GM18505 (cell line): ENCODE measurements around the gene PDE11A.

Experiments
- ATAC-seq: cut with Tn5 transposase; IDR thresholded peaks from one replicate; pipeline ENCODE4 v1.9.1; 2021; ENCODE audit not compliant: unreplicated experiment
- POLR2A ChIP-seq: IDR thresholded peaks from 4 replicates; pipeline ENCODE4 v1.6.1; 2011; ENCODE audit warnings: borderline replicate concordance; ENCODE audit not compliant: insufficient read depth, insufficient read length; ENCODE audit errors: extremely low read depth

Gene PDE11A

DNA sequence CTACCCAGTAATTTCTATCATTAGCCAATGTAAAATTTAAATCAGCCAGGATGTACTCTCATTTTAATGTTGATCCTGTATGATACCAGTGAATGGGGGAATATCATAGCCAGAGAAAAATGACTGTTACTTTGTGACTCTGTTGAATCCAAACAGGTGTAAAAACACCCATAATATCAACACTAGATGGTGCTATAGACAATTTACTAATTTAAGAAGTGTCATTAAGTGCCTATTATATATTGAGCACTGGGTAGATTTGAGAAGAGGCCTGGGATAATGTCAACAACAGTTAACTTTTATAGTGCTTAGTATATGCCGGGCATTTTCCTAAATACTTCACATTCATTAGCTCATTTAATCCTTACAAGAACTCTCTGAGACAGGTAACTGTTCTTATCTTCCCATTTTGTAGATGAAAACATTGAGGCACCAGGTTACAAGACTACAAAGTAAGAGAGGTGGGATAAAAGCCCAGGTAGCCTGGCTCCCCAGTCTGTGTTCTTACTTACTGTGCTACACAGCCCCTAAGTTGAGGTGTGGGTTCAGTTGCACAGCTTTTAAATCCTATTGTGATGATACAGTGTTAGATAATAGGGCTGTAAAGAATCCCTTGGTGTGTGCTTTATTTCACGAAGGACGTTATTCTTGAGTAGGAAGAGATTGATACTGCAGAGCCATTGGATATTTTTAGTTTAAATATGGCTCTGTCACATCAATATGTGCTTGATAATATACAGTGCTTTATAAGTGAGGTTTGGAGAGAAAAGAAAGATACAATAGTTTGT lies 354.6 kb downstream of the PDE11A start:
- ATAC-seq: no peak
- TF ChIP-seq POLR2A: no peak

DNA sequence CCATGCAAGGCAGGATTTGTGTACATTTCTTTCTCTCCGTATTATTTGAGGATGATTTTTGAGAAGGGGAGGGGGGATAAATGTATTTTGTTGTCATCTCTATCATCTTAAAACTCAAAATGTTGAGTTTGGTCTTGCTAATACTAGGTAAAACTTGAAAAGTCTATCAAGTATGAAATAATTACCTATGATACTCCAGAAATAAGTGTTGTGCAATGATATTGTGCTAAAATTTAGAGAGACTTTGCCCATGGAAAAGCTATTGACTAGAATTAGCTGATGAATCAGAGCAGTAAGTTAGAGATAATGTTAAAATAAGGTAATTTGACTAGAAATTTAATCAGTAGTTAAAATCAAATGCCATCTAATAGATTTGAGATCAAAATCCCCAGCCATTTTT lies 356.1 kb downstream of the PDE11A start:
- no peak for ATAC-seq
- TF ChIP-seq POLR2A: no peak

DNA sequence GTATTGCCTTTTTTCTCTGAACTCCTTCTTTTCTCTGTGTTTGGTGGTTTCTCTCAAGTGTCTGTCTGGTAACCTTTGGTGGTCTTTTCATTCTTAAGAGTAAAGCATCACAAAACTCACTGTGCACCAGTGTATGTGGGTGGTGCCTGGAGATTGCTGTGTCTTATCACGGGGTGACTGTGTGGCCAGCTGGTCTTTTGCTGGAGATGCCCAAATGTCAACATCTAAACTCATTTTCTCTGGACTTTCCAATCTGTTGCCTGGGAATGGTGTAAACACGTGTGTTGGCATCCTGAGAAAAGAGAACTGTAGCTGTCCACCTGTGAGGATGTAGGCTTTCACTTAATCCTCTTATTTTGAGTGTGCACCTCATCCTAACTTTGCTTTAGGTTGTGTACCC lies 356.8 kb downstream of the PDE11A start:
- no peak for TF ChIP-seq POLR2A
- no peak for ATAC-seq

DNA sequence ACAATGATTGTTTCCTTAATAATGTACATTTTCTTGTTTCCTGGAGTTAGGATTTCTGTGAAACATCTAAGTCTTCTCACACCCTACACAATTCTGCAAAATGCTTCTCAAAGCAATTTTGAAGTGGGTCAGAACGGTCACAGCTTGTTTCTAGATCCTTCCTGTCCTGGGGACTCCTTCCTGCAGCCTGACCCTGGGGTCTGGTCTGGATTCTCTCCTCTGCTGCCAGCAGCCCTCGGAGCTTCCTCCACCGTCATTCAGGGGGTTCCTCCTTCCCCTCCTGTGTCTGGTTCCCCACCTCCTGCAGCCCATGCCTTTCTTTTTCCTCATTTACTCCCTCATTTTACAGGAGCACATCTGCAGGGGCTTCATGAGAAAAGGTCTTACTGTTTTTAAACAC lies 357.9 kb downstream of the PDE11A start:
- TF ChIP-seq POLR2A: no peak
- no peak for ATAC-seq

DNA sequence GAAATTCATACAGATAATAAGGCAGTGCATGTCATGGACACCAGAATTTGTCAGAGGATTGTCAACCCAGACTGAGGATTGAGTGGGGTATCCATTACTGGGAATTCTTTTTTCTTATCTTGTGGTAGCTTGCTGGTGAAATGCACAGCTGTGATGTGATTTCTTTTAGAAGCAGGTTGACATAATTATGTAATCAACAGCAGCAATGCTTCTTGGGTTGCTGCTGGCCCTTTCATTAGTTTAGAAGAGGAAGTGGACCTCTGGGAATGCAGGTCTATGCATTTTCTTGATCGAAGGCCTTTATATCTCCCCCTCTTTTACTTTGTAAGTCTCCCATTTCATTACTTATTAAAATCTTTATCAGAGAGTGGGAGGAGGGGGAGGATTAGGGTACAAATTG lies 360.1 kb downstream of the PDE11A start:
- no peak for ATAC-seq
- no peak for TF ChIP-seq POLR2A

DNA sequence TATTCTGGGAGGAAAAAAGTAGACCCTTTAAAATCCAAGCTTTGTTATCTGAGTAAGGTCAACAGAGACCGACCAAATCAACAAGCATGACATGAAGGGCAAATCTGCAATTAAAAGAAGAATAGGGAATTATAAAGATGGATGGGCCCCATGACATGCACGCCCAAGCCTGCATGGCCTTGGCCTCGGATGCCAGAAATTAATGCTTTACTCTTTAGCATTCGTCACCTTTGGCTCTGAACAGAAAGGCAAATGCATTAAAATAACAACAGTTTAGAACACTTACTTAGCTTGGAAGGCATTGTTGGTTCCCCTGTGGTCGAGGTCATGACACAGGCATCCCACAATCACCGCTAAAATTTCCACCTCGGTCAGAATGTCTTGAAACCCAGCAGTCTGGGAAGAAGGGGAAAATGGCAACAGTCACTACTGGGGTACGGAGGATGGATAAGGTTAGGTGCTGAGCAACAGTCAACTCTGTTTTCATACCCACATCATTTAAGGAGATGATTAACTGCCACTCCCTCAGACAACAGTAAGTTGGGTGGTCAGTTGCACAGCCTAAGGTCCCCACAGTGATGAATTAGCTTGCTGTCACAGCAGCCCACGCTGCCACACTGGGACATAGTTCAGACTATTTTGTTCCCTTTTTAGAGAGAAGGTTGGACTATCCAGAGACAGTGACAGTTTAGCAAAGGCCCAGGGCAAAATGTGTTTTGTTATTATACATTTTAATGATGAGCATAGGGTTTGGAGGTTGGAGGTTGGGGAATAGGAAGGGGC lies 360.9 kb downstream of the PDE11A start:
- no peak for TF ChIP-seq POLR2A
- no peak for ATAC-seq

DNA sequence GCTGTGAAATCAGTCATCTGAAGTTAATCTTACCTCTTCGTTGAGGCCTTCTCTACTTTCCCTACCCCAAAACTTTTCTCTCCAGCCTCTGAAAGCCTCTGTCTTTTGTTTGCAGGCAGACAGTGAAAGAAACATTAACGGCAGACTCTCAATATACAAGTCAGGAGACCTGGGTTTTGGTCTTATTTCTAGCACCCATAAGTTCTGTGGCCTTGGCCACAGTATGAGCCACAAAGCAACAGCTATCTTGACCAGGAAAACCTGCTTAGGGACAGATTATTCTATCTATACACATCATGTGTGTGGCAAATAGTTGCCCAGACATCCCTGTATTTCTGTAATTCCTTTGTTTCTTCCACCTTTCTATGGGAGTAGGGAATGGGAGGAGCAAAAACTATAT lies 361.7 kb downstream of the PDE11A start:
- TF ChIP-seq POLR2A: no peak
- no peak for ATAC-seq

DNA sequence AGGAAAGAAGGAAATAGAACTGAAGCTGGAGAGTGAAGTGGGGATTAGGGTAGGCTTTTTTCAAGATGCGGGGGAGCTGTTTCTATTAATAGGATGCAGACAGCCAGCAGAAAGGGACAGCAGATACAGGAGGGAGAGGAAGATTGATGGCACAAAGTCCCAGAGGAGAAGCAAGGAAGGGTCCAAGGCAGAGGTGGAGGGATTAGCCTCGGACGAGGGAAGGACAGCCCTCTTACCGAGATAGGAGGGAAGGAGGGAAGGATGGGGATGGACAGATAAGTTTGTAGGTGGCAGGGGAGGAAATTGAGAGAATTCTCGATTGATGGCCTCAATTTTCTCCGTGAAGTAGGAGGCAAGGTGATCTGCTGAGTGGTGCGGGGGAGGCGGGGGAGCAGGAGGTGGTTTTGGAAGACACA lies 362.6 kb downstream of the PDE11A start:
- no peak for ATAC-seq
- TF ChIP-seq POLR2A: no peak

DNA sequence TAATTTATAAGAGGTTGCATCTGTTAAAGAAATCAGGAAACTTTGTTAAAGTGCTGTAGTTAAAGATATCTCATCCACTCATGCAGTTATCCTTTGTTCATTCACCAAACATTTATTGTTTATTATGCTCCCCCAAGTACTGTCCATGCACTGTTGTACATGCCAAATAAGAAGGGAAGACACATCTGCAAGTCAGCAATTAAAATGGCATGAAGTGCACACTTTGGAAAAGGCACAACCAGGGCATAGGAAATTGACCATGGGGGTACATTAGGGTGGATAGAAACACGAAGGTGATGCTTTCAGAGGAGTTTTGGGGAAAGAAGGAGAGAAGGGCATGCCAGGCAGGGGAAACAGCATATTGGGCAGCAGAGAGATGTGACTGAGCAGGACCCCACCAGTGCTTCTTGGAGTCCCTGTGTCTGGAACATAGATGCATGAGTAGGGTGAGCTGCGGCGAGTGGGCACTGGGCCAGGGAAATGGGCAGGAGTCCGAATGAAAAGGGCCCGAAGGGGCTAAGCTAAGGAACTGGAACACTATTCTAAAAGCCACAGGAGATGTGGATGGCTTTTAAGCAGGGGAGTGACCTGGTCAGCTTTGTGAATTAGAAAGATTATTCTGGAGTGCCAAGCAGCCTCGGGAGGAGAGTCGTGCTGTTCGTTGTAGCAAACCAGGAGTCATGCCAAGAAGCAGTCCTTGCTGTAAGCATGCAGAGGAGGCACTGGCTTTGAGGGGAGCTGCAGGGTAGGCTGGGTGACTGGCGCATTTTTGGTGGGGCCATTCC lies 363.7 kb downstream of the PDE11A start:
- TF ChIP-seq POLR2A: no peak
- no peak for ATAC-seq

DNA sequence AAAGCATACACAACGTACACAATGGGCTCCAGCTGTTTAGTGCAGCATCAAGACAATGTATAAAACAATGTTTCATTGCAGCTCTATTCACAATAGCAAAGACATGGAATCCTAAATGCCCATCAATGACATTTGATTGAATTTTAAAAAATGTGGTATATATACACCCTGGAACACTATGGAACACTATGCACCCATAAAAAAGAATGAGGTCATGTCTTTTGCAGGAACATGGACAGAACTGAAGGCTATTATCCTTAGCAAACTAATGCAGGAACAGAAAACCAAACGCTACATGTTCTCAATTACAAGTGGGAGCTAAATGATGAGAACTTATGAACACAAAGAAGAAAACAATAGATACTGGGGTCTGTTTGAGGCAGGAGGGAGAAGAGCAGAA lies 364.5 kb downstream of the PDE11A start:
- no peak for TF ChIP-seq POLR2A
- no peak for ATAC-seq

DNA sequence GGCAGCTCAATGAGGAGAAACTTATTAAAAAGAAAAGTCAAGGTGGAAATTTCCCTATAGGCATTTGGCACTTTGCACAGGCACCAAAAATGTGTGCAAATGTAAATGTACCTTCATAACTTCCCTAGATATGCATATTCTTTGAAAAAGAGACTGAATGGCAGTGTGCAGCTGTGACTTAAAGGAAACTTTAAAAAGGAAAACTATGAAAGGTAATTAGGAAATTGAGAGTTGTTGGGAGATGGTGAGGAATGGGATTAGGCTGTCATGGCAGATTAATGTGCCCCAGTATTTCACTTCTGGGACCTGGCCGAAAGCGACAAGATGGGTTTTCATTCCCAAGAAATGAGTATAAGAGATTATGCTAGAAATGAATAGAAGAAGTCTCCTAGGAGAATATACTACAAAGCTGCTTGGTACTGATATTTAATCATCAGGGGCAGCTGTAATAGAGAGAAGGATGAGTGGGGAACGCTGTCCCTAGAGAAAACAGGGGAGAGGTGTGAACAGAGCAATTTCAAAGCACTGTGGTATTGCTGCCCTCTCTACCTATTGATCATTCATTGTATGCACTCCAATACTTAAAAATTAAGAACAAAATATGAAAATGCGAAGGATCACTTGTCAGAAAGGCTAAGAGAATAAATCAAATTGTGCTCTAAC lies 366.9 kb downstream of the PDE11A start:
- no peak for TF ChIP-seq POLR2A
- no peak for ATAC-seq

DNA sequence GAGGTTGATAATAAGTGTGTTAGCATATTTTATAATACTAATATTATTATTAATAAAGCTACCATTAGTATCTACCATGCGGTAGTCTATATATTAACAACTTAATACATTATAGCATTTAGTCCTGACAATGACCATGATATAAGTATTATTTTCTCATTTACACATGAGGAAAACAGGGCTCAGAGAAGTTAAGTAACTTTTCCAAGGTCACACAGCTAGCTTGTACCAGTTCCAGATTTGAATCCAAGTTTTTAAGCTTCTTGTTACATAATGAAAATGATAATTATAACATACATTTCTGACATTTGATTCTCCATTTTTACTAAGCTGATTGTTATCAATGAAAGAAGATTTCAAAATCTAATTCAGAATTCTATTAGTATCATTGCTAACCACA lies 369.4 kb downstream of the PDE11A start:
- TF ChIP-seq POLR2A: no peak
- ATAC-seq: no peak

DNA sequence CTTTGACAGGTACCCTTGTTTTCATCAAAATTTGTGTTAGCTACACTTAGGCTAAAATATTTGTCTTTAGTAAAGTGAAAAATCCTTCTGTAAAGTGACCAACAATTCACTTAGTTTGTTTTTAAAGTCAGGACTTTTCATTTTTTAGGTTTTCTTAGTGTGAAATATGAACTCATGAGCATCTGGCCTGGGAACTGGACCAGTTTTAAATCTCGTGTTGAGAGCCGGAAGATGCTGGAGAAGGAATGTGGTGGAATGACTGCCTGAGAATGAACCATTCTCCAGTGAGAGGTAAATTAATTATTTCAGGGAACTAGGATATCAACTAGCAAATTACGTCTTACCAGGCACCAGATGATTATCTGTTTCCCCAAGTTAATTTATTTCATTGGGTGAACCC lies 374.3 kb downstream of the PDE11A start:
- TF ChIP-seq POLR2A: no peak
- no peak for ATAC-seq
